MV-4-11 (cell line): ENCODE results near the gene CAPN10.

Experiments used
- DNase-seq: peaks from one replicate; lab custom pipeline; 2025; lab: John Stamatoyannopoulos, UW

Gene CAPN10

DNA sequence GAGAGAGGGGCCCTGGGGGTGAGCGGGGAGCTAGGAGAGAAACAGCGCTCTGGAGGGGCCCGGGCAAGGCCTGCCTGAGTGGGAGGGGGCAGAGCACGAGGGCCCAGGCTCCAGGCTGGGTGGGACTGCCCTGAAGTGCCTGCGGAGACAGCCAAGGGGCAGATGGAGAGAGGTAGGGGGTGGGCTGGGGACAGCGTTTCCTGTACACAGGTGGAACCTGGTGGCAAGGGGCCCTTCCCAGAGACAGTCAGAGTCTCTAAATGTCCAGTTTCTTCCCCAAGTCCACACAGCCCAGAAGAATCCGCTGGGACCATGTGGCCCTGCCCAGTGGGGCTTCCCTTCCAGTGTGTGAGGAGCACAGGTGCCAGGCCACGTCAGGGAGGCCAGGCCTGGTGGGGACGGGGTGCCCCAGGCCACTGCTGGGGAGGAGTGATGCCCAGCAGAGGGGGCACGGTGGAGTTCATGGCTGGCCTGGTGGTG is 37.0 kb downstream of the CAPN10 start:
- DNase-seq, result no peak

GRCh38 chr2:240624011-240624949 is 37.7 kb downstream of the CAPN10 start:
- peak; percentile 26 for DNase-seq

GRCh38 chr2:240624950-240625621 is 38.6 kb downstream of the CAPN10 start, which contains the start of gene GPR35:
TSS of gene GPR35 (plus strand) at chr2:240625480. CDS start at chr2:240629953, 4,473 bp downstream.
- peak; percentile 96 for DNase-seq

GRCh38 chr2:240626531-240627300 is 40.2 kb downstream of the CAPN10 start:
- DNase-seq, result peak; percentile 92

GRCh38 chr2:240627736-240628506 is 41.4 kb downstream of the CAPN10 start:
- DNase-seq, result no peak

- DNase-seq, result no peak
Measured at GRCh38 chr2:240628507-240628807, 41.9 kb downstream of the CAPN10 start.

GRCh38 chr2:240628808-240629618 is 42.5 kb downstream of the CAPN10 start:
- no peak for DNase-seq

DNA sequence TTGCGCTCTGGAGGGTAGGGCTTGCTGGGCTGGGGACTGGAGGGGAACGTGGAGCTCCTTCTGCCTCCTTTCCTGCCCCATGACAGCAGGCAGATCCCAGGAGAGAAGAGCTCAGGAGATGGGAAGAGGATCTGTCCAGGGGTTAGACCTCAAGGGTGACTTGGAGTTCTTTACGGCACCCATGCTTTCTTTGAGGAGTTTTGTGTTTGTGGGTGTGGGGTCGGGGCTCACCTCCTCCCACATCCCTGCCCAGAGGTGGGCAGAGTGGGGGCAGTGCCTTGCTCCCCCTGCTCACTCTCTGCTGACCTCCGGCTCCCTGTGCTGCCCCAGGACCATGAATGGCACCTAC is 43.1 kb downstream of the CAPN10 start:
- no peak for DNase-seq

- DNase-seq, result no peak
Measured at GRCh38 chr2:240629968-240630770, 43.6 kb downstream of the CAPN10 start.

DNA sequence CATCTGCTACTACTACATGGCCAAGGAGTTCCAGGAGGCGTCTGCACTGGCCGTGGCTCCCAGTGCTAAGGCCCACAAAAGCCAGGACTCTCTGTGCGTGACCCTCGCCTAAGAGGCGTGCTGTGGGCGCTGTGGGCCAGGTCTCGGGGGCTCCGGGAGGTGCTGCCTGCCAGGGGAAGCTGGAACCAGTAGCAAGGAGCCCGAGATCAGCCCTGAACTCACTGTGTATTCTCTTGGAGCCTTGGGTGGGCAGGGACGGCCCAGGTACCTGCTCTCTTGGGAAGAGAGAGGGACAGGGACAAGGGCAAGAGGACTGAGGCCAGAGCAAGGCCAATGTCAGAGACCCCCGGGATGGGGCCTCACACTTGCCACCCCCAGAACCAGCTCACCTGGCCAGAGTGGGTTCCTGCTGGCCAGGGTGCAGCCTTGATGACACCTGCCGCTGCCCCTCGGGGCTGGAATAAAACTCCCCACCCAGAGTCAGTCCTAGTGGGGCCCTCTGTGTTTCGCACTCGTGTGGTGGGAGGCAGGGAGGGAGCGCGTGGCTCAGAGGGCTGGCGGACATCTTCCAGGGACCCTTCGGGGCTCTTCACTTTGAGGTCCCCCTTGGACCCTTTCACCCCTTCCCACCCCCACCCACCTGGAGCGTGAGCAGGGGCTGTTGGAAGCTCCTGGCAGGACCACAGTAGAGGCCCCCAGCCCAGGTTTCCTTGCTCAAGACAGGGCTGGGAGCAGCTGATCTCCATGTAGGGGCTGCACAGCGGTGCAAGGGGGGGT is 44.4 kb downstream of the CAPN10 start:
- no peak for DNase-seq

- DNase-seq, result no peak
Measured at GRCh38 chr2:240631548-240632305, 45.2 kb downstream of the CAPN10 start.

DNA sequence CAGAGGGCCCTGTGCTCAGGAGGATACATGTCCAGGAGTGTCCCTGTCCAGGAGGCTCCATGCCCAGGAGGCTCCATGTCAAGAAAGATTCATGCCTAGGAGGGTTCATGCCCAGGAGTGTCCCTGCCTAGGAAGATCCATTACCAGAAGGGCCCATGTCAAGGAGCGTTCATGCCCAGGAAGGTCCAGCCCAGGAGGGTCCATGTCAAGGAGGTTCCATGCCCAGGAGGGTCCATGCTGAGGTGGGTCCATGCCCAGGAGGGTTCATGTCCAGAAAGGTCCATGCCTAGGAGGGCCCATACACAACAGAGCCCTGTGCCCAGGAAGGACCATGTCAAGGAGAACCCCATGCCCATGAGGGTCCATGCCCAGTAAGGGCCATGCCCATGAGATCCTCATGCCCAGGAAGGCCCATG is 45.8 kb downstream of the CAPN10 start:
- no peak for DNase-seq

- DNase-seq, result no peak
Measured at GRCh38 chr2:240635121-240635997, 48.8 kb downstream of the CAPN10 start.

DNA sequence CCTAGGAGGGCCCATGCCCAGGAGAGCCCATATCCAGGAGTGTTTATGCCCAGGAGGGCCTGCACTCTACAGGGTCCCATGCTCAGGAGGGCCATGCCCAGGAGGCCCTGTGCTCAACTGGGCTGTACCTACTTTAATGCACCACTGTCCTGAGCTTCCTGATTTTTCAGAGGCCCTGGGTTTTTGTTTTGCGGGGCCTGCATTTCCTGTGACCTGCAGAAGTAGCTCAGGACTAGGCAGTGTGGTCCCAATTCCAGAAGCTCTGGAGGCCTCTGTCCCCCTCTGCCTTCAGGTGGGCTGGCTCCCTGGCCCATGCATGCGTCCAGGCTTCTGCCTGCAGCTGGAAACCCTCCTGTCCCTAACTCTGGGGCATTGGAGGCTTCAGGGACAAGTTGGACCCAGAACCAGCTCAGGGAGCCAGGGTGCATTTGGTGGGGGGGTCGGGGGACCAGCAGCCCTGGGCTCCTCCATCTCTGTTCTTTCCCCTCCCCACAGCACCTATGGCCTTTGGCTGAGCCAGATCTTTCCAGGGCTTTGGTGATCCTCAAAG is 49.5 kb downstream of the CAPN10 start:
- DNase-seq, result peak; percentile 1

- no peak for DNase-seq
Measured at GRCh38 chr2:240636563-240637115, 50.1 kb downstream of the CAPN10 start.

DNA sequence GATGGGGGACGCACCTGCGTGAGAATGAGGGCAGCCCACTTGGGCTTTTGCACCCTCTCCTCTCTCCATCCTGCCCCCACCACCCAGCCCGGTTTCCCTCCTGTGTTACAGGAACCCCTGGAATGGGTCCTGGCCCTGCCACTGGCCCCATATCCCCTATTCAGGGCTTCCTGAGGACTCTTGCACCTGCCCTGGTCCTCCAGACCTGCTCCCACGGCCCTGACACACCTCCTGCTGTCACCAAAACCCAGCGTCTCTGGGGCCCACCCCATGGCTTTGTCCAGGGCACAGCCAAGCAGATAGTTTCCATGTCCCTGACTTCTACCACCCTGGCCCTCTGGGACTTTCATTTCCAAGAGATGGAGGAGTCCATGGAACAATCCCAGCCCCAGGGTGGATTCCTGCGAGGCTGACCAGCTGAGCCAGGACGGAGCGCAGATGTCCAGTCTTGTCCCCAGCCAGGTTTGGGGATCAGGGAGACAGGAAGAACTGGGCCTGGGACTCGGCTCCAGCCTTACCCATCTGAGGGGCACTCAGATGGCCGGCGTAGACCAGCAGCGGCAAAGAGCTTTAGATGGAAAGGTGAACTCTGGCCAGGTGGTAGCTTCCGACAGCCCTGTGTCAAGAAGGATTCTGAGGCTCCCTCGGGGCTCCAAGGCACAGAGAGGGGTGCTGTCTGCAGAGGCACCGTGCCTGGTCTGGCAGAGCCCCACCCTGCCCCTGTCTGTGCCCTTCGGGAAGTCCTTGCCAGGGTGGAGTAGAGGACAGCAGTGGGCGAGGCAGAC is 50.8 kb downstream of the CAPN10 start:
- no peak for DNase-seq
